Upper lobe of right lung (tissue), 1 donor: ENCODE data around the gene RNF44. TPM values are rescaled to one million over a fixed set of nuclear protein-coding genes. Genes with fewer than 3 reads are reported as not detected.

Experiments used
- ATAC-seq: fragments of 200-7000 bp; cut with Tn5 transposase; one replicate; pipeline ENCODE4 v1.9.1; 2020; ENCODE audit warnings: mild to moderate bottlenecking, moderate library complexity
- DNase-seq: peaks from one replicate; pipeline ENCODE4 v3.0.0-alpha.2; 2020
- H3K27ac ChIP-seq: fragments of 200-600 bp; one replicate; pipeline ENCODE4 v1.8.0; 2022
- H3K27me3 ChIP-seq: fragments of 200-600 bp; one replicate; pipeline ENCODE4 v1.8.0; 2022; ENCODE audit warnings: mild to moderate bottlenecking
- H3K36me3 ChIP-seq: fragments of 200-600 bp; one replicate; pipeline ENCODE4 v1.8.0; 2022
- H3K4me1 ChIP-seq: fragments of 200-600 bp; one replicate; pipeline ENCODE4 v1.8.0; 2022
- H3K4me3 ChIP-seq: fragments of 200-600 bp; one replicate; pipeline ENCODE4 v1.8.0; 2022; ENCODE audit warnings: mild to moderate bottlenecking
- H3K9me3 ChIP-seq: fragments of 200-600 bp; one replicate; pipeline ENCODE4 v1.8.0; 2022
- CTCF ChIP-seq: fragments of 200-600 bp; IDR thresholded peaks from one replicate; pipeline ENCODE4 v1.8.0; 2022; ENCODE audit warnings: antibody characterized with exemption
- intact Hi-C: fragments of 100-400 bp; cut with DNase I; formaldehyde crosslinking; loops from one replicate; pipeline ENCODE4 v1.11.0; 2022
- long read RNA-seq: library from polyadenylated mRNA; unstranded; transcript quantifications from one replicate; pipeline ENCODE4 v2.0.0, GENCODE V29; 2021
- total RNA-seq: library from RNA; stranded (reverse); fragmentation: NEBNext Ultra II Directional; extraction: Animal tissue kit (Norgen Biotek cat#: 25700); gene quantifications from one replicate; pipeline ENCODE4 v1.2.1, GENCODE V29; 2021
- donor health status: DM: no; HTN: yes; CAD: no; lungs with severe emphysema.

RNF44 gene
- total RNA-seq: 48.0 TPM
- long read RNA-seq, partial matches to known transcripts: 5 of 40 reads
- long read RNA-seq, other reads (novel, unspliced or antisense): 35 of 40 reads

- Histone ChIP-seq H3K9me3 (no peaks in the 10 kb centered on the region), H3K36me3 (peaks cover under 1% of the 10 kb centered on the region), H3K4me1 (peaks cover 54% of the 10 kb centered on the region), H3K27ac (peak within 1 kb of the TSS; percentile 98), H3K4me3 (peak within 1 kb of the TSS; percentile 98), H3K27me3 (no peaks in the 10 kb centered on the region)
- ATAC-seq (peak; percentile 85), DNase-seq (peak; percentile 98)
- intact Hi-C loops: no loop called here
- no peak for TF ChIP-seq CTCF
Measured at GRCh38 chr5:176536902-176537553, at the start of gene RNF44. RNF44 (minus strand) TSS chr5:176537402; CDS start chr5:176532472, 4,930 bp downstream.

GRCh38 chr5:176583076-176583475 lies 45.9 kb upstream of the RNF44 start:
- Histone ChIP-seq H3K27me3 (no peaks in the 10 kb centered on the region), H3K27ac (no peak overlapping the region), H3K36me3 (no peaks in the 10 kb centered on the region), H3K9me3 (peaks cover 10% of the 10 kb centered on the region), H3K4me1 (no peaks in the 10 kb centered on the region), H3K4me3 (no peak overlapping the region)
- TF ChIP-seq CTCF: no peak
- DNase-seq: no peak
- ATAC-seq: no peak
- intact Hi-C loops: no loop called here

DNA sequence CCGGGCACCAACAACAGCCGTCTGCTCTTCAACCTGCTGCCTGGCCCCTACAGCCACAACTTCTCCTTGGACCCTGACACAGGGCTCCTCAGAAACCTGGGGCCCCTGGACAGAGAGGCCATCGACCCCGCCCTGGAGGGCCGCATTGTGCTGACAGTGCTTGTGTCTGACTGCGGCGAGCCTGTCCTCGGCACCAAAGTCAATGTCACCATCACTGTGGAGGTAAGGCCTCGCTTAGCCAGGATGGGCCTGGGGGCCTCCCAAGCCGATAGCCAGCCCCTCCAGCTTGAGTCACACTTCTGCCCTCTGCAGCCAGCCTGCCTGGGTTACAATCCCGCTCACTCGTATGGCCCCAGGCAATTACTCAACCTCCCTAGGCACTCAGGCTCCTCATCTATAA lies 44.2 kb upstream of the RNF44 start:
- DNase-seq: no peak
- Histone ChIP-seq H3K4me1 (no peaks in the 10 kb centered on the region), H3K36me3 (no peaks in the 10 kb centered on the region), H3K27ac (no peak overlapping the region), H3K9me3 (peaks cover 10% of the 10 kb centered on the region), H3K27me3 (no peaks in the 10 kb centered on the region), H3K4me3 (no peak overlapping the region)
- TF ChIP-seq CTCF: no peak
- intact Hi-C loops: no loop called here
- no peak for ATAC-seq

DNA sequence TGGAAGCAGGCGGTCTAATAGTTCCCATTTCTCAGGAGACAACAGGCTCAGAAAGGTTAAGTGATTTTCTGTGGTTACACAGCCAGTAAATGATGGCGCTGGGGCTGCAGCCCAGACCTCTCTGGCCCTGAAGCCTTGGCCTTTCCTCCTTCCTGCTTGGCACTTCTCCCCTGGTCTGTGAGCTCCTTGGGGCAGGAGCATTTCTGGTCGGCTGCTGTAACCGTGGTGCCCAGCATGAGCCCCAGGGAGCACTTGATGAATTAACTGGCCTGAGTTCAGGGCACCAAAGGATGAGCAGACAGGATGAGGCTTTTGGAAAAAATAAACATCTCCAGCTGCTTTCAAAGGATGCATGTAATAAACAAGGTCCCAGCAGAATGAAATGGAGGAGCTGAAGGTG lies 42.1 kb upstream of the RNF44 start:
- no peak for TF ChIP-seq CTCF
- ATAC-seq (no peak), DNase-seq (no peak)

DNA sequence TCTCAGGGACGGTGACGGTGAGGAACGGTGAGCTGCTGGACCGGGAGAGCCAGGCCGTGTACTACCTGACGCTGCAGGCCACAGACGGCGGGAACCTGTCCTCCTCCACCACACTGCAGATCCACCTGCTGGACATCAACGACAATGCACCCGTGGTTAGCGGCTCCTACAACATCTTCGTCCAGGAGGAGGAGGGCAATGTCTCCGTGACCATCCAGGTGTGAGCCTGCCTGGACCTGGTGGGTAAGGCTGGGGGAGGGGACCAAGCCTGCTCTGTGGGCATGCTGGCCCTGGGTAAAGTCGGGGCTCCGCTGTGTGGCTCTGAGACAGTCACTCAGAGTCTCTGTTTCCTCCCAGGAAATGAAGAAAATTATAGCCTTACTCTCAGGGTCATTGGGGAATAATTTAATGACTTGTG lies 41.2 kb upstream of the RNF44 start:
- Histone ChIP-seq H3K36me3 (no peaks in the 10 kb centered on the region), H3K9me3 (no peaks in the 10 kb centered on the region), H3K4me3 (no peak overlapping the region), H3K27me3 (no peaks in the 10 kb centered on the region), H3K27ac (no peak overlapping the region), H3K4me1 (no peaks in the 10 kb centered on the region)
- peak; percentile 45 for TF ChIP-seq CTCF
- DNase-seq (peak; percentile 79), ATAC-seq (peak; percentile 85)
- intact Hi-C loops: no loop called here

More for the DNA sequence above, 42.1 kb upstream of the RNF44 start:
- Histone ChIP-seq H3K36me3 (no peaks in the 10 kb centered on the region), H3K4me3 (no peak overlapping the region), H3K27ac (no peak overlapping the region), H3K4me1 (no peaks in the 10 kb centered on the region), H3K27me3 (no peaks in the 10 kb centered on the region), H3K9me3 (no peaks in the 10 kb centered on the region)
- intact Hi-C loops: no loop called here
